Suprapubic skin (tissue), 4 donors: ENCODE data around the gene HILPDA.

ENCODE experiments used
- CTCF ChIP-seq, 2 donors: fragments of 200-600 bp in 1 of 2; fragments of 450-650 bp in 1 of 2; sonication (generic) in 1 of 2; IDR thresholded peaks; one replicate each; pipeline ENCODE4 v1.5.1; 2016 to 2019; ENCODE audit warnings: antibody characterized with exemption in 2 of 2, mild to moderate bottlenecking in 1 of 2, moderate library complexity in 1 of 2
- EP300 ChIP-seq: sonication (generic); formaldehyde crosslinking; IDR thresholded peaks from one replicate; pipeline ENCODE4 v1.6.1; 2017; ENCODE audit warnings: antibody characterized with exemption
- POLR2A ChIP-seq, 2 donors: fragments of 450-650 bp; IDR thresholded peaks; one replicate each; pipeline ENCODE4 v1.6.1; 2017; ENCODE audit warnings: antibody characterized with exemption in 2 of 2, mild to moderate bottlenecking in 2 of 2, moderate library complexity in 2 of 2
- POLR2AphosphoS5 ChIP-seq, 3 donors: sonication (generic); formaldehyde crosslinking; IDR thresholded peaks; one replicate each; pipeline ENCODE4 v1.6.1; 2017; ENCODE audit warnings: antibody characterized with exemption in 3 of 3

DNA sequence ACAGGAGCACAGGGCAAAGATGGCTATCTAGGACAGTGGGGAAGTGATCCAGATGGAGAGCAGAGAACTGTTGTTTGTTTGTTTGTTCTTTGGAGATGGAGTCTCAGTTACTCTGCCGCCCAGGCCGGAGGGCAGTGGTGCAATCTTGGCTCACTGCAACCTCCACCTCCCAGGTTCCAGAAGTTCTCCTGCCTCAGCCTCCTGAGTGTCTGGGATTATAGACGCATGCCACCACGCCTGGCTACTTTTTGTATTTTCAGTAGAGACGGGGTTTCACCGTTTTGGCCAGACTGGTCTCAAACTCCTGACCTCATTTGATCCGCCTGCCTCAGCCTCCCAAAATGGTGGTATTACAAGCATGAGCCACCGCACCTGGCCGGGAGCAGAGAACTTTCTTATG, 41.7 kb downstream of the HILPDA start:
- no peak for TF ChIP-seq POLR2AphosphoS5 (IDR thresholded peaks at IDR 0.05)
- TF ChIP-seq POLR2A (IDR thresholded peaks at IDR 0.05), result no peak
- no peak for TF ChIP-seq CTCF (IDR thresholded peaks at IDR 0.05)
- no peak for TF ChIP-seq EP300
